Measurements from ENCODE around the gene ACSS2. TPM values are rescaled to one million over a fixed set of nuclear protein-coding genes. Genes with fewer than 3 reads are reported as not detected.

Gene ACSS2
- total and polyA plus RNA-seq, 10 of the 15 experiments (the other 5 are each of a cell fraction or from before 2014, with no cell fraction given), result 2.8 to 37.2 (median 24.2) TPM

GRCh38 chr20:34948030-34948429, 71.6 kb downstream of the ACSS2 start:
- in situ Hi-C loops (cut with MboI) (no loop called here), intact Hi-C loops (cut with micrococcal nuclease; ENCODE audit: unreplicated experiment) (no loop called here)
- Histone ChIP-seq H3K9me3 (replicated peaks; ENCODE audit: control insufficient read depth, insufficient read depth, low read length) (no peaks in the 10 kb centered on the region), H3K9ac (ENCODE audit: control insufficient read depth, insufficient read depth, low read length) (no peak overlapping the region), H2AFZ (ENCODE audit: control insufficient read depth, low read depth, low read length) (no peak overlapping the region), H3K4me1 (ENCODE audit: control insufficient read depth, insufficient read depth, low read length) (peaks cover 8% of the 10 kb centered on the region), H4K20me1 (ENCODE audit: control insufficient read depth, insufficient read depth) (no peaks in the 10 kb centered on the region), H3K4me3 (no peak overlapping the region), H3K27me3 (replicated peaks in 1 of 2; ENCODE audit: control insufficient read depth in 2 of 2, insufficient read depth in 2 of 2, low read length in 1 of 2) (no peaks in the 10 kb centered on the region), H3K4me2 (ENCODE audit: control insufficient read depth, insufficient read depth) (no peak overlapping the region), H3K79me2 (ENCODE audit: control insufficient read depth, insufficient read depth, low read length) (no peaks in the 10 kb centered on the region), H3K36me3 (ENCODE audit: control insufficient read depth in 2 of 2, insufficient read depth in 2 of 2, low read length in 1 of 2) (peaks cover 0 to 5% of the 10 kb centered on the region in 2 experiments), H3K27ac (ENCODE audit: control insufficient read depth, insufficient read depth) (no peak overlapping the region)
- RAD21 ChIA-PET (ENCODE audit: unreplicated experiment), result interaction anchor here (0.6 kb wide), 1 partner anchor 104 kb away, joined by 3 read pairs; no protein-coding TSS in a partner anchor
- FAIRE-seq, result no peak
- no TSS peak for BruUV-seq (replicated peaks)
- SMC1A ChIA-PET (ENCODE audit: uncharacterized antibody, unreplicated experiment), result no interaction called here
- no peak for DNase-seq (ENCODE audit: low read depth, low spot score)
- CTCF ChIA-PET, result interaction anchor here (1.7 kb wide), 1 partner anchor 74 kb away, joined by 7 read pairs; no protein-coding TSS in a partner anchor
- no peak for ATAC-seq
- POLR2A ChIA-PET, result interaction anchor here (0.6 kb wide), 1 partner anchor 44 kb away, joined by 5 read pairs; no protein-coding TSS in a partner anchor
- TF ChIP-seq BHLHE40 (IDR thresholded peaks at IDR 0.05; ENCODE audit: borderline replicate concordance in 1 of 2, low read depth in 2 of 2, low read length in 1 of 2) (no peak), RAD21 (IDR thresholded peaks at IDR 0.05; ENCODE audit: insufficient read depth, low read depth, low read length) (no peak), FOXK2 (IDR thresholded peaks at IDR 0.05) (no peak), USF1 (IDR thresholded peaks at IDR 0.05; ENCODE audit: borderline replicate concordance, extremely low read length, insufficient read depth, low read depth, low read length) (no peak), IKZF2 (IDR thresholded peaks at IDR 0.05) (no peak), BCL3 (IDR thresholded peaks at IDR 0.05; ENCODE audit: borderline replicate concordance, insufficient read depth, low read depth, low read length, poor library complexity, severe bottlenecking) (no peak), ATF7 (IDR thresholded peaks at IDR 0.05; ENCODE audit: low read depth) (no peak), RCOR1 (conservative IDR thresholded peaks at IDR 0.05; ENCODE audit: low read depth, low read length) (no peak), SREBF2 (IDR thresholded peaks at IDR 0.05; ENCODE audit: low read length) (no peak), MEF2A (IDR thresholded peaks at IDR 0.05; ENCODE audit: insufficient read depth, low read depth, low read length) (no peak), RUNX3 (IDR thresholded peaks at IDR 0.05; ENCODE audit: low read length) (no peak), PAX5 (IDR thresholded peaks at IDR 0.05; ENCODE audit: borderline replicate concordance, low read depth, low read length) (no peak), PAX8 (IDR thresholded peaks at IDR 0.05) (no peak), FOS (IDR thresholded peaks at IDR 0.05; ENCODE audit: borderline replicate concordance, extremely low read depth, insufficient read length) (no peak)
- TF ChIP-seq, protein P1, sequence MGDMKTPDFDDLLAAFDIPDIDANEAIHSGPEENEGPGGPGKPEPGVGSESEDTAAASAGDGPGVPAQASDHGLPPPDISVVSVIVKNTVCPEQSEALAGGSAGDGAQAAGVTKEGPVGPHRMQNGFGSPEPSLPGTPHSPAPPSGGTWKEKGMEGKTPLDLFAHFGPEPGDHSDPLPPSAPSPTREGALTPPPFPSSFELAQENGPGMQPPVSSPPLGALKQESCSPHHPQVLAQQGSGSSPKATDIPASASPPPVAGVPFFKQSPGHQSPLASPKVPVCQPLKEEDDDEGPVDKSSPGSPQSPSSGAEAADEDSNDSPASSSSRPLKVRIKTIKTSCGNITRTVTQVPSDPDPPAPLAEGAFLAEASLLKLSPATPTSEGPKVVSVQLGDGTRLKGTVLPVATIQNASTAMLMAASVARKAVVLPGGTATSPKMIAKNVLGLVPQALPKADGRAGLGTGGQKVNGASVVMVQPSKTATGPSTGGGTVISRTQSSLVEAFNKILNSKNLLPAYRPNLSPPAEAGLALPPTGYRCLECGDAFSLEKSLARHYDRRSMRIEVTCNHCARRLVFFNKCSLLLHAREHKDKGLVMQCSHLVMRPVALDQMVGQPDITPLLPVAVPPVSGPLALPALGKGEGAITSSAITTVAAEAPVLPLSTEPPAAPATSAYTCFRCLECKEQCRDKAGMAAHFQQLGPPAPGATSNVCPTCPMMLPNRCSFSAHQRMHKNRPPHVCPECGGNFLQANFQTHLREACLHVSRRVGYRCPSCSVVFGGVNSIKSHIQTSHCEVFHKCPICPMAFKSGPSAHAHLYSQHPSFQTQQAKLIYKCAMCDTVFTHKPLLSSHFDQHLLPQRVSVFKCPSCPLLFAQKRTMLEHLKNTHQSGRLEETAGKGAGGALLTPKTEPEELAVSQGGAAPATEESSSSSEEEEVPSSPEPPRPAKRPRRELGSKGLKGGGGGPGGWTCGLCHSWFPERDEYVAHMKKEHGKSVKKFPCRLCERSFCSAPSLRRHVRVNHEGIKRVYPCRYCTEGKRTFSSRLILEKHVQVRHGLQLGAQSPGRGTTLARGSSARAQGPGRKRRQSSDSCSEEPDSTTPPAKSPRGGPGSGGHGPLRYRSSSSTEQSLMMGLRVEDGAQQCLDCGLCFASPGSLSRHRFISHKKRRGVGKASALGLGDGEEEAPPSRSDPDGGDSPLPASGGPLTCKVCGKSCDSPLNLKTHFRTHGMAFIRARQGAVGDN (IDR thresholded peaks at IDR 0.05), result no peak
- TF ChIP-seq, protein P2, sequence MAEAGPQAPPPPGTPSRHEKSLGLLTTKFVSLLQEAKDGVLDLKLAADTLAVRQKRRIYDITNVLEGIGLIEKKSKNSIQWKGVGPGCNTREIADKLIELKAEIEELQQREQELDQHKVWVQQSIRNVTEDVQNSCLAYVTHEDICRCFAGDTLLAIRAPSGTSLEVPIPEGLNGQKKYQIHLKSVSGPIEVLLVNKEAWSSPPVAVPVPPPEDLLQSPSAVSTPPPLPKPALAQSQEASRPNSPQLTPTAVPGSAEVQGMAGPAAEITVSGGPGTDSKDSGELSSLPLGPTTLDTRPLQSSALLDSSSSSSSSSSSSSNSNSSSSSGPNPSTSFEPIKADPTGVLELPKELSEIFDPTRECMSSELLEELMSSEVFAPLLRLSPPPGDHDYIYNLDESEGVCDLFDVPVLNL (IDR thresholded peaks at IDR 0.05; ENCODE audit: low read depth, low read length), result no peak

Data from GM12878 (cell line).